B cell (primary cell): ENCODE data around the gene PAK2. TPM values are rescaled to one million over a fixed set of nuclear protein-coding genes. Genes with fewer than 3 reads are reported as not detected.
"Not testable (repeated sequence)": the region's sequence is repeated elsewhere in the genome, so short reads cannot be mapped to it uniquely, and the experiment has no call there.

Experiments
- ATAC-seq: fragments of 200-7000 bp; cut with Tn5 transposase; one replicate; pipeline ENCODE4 v1.10.0; 2021; ENCODE audit warnings: low read depth, mild to moderate bottlenecking, moderate number of reproducible peaks, moderate library complexity
- CTCF ChIA-PET: fragments of 350-600 bp; sonication (Branson Sonifier 250); formaldehyde crosslinking; loops from one replicate; lab custom pipeline; 2021; ENCODE audit warnings: antibody characterized with exemption, inconsistent platforms; lab: Charles Lee
- POLR2A ChIA-PET: fragments of 350-600 bp; sonication (Branson Sonifier 250); formaldehyde crosslinking; loops from one replicate; lab custom pipeline; 2021; ENCODE audit warnings: antibody characterized with exemption; lab: Charles Lee
- DNase-seq: peaks from one replicate; pipeline ENCODE4 v3.0.0; 2013
- H2AFZ ChIP-seq: 2 replicates; pipeline ENCODE4 v1.6.1; 2012; ENCODE audit warnings: mild to moderate bottlenecking, low read depth, low read length; ENCODE audit not compliant: insufficient read depth, poor library complexity, severe bottlenecking
- H3K27ac ChIP-seq, 2 donors: 1 replicate in 1 of 2; 2 replicates in 1 of 2; pipeline ENCODE4 v1.5.1; 2012 to 2013; ENCODE audit warnings: low read length in 2 of 2, mild to moderate bottlenecking in 2 of 2, moderate library complexity in 1 of 2
- H3K27me3 ChIP-seq, 4 experiments: fragments of 200-600 bp in 1 of 4; sonication (generic) in 1 of 4; replicated peaks in 1 of 4; 1 replicate in 2 of 4; 2 replicates in 2 of 4; pipeline versions ENCODE4 v1.6.1 to v1.7.0; 2013 to 2016; ENCODE audit warnings: low read length in 3 of 4, mild to moderate bottlenecking in 2 of 4, mixed read lengths in 1 of 4, moderate library complexity in 1 of 4; ENCODE audit not compliant: insufficient read depth in 4 of 4, control insufficient read depth in 3 of 4; ENCODE audit errors: control extremely low read depth in 1 of 4
- H3K36me3 ChIP-seq, 2 experiments: replicated peaks in 1 of 2; 1 replicate in 1 of 2; 2 replicates in 1 of 2; pipeline versions ENCODE4 v1.6.1 to v1.7.1; 2013; ENCODE audit warnings: low read length in 1 of 2; ENCODE audit not compliant: insufficient read depth in 2 of 2, control insufficient read depth in 1 of 2; ENCODE audit errors: control extremely low read depth in 1 of 2, extremely low read depth in 1 of 2
- H3K4me1 ChIP-seq, 2 donors: fragments of 200-600 bp in 1 of 2; sonication (generic) in 1 of 2; 1 replicate in 1 of 2; 2 replicates in 1 of 2; pipeline versions ENCODE4 v1.5.1 to v1.6.1; 2013 to 2017; ENCODE audit warnings: low read length in 2 of 2; ENCODE audit not compliant: control insufficient read depth in 2 of 2, insufficient read depth in 2 of 2
- H3K4me2 ChIP-seq: replicated peaks from 2 replicates; pipeline ENCODE3; 2012; ENCODE audit warnings: mild to moderate bottlenecking, low read depth, low read length; ENCODE audit not compliant: poor library complexity, severe bottlenecking
- H3K4me3 ChIP-seq, 5 experiments: fragments of 200-600 bp in 1 of 5; sonication (generic) in 1 of 5; 1 replicate in 3 of 5; 2 replicates in 2 of 5; pipeline versions ENCODE4 v1.5.1 to v1.7.0; 2011 to 2016; ENCODE audit warnings: low read length in 4 of 5, mild to moderate bottlenecking in 4 of 5, low read depth in 2 of 5, control low read depth in 1 of 5, moderate library complexity in 1 of 5; ENCODE audit not compliant: insufficient read depth in 1 of 5; ENCODE audit errors: control extremely low read depth in 1 of 5, extremely low read depth in 1 of 5
- H3K79me2 ChIP-seq: fragments of 200-600 bp; sonication (generic); one replicate; pipeline ENCODE4 v1.6.0; 2016; ENCODE audit warnings: low read length; ENCODE audit not compliant: control insufficient read depth, insufficient read depth
- H3K9ac ChIP-seq: fragments of 200-600 bp; sonication (generic); 2 replicates; pipeline ENCODE4 v1.6.1; 2017; ENCODE audit warnings: mild to moderate bottlenecking, low read length, moderate library complexity
- H3K9me3 ChIP-seq, 3 donors: one replicate each; pipeline versions ENCODE4 v1.6.1 to v1.7.1; 2013; ENCODE audit warnings: low read length in 2 of 3; ENCODE audit not compliant: control insufficient read depth in 2 of 3, insufficient read depth in 1 of 3; ENCODE audit errors: control extremely low read depth in 1 of 3
- H4K20me1 ChIP-seq: 2 replicates; pipeline ENCODE4 v1.6.0; 2012; ENCODE audit warnings: mild to moderate bottlenecking, low read length; ENCODE audit not compliant: insufficient read depth, control insufficient read depth, poor library complexity, severe bottlenecking
- H3K27ac Mint-ChIP-seq: one replicate; pipeline ENCODE4 v1.8.0; 2021; ENCODE audit warnings: mixed read lengths
- H3K27me3 Mint-ChIP-seq: one replicate; pipeline ENCODE4 v1.8.0; 2021; ENCODE audit warnings: mixed read lengths
- H3K4me1 Mint-ChIP-seq: one replicate; pipeline ENCODE4 v1.8.0; 2021; ENCODE audit warnings: mixed read lengths
- H3K4me3 Mint-ChIP-seq: one replicate; pipeline ENCODE4 v1.8.0; 2021; ENCODE audit warnings: mixed read lengths
- H3K9me3 Mint-ChIP-seq: one replicate; pipeline ENCODE4 v1.8.0; 2022; ENCODE audit warnings: mixed read lengths; ENCODE audit not compliant: insufficient read depth
- CTCF ChIP-seq: fragments of 200-600 bp; IDR thresholded peaks from one replicate; pipeline ENCODE4 v1.8.0; 2022; ENCODE audit warnings: antibody characterized with exemption, mild to moderate bottlenecking
- EZH2 ChIP-seq: IDR thresholded peaks from 2 replicates; pipeline ENCODE4 v1.6.1; 2012; ENCODE audit warnings: borderline replicate concordance, low read depth, mild to moderate bottlenecking, moderate library complexity, low read length; ENCODE audit not compliant: insufficient read depth, poor library complexity, severe bottlenecking
- WGBS: methylation state at CpG from one replicate; pipeline ENCODE4 v1.1.5; 2013; ENCODE audit warnings: missing lambda C conversion rate; ENCODE audit not compliant: insufficient coverage; 5-methylcytosine and 5-hydroxymethylcytosine counted together
- intact Hi-C: fragments of 100-400 bp; cut with micrococcal nuclease; formaldehyde crosslinking; loops from one replicate; pipeline ENCODE4 v1.10.0; 2022
- polyA plus RNA-seq: library from polyadenylated mRNA; depleted of rRNA; stranded (reverse); fragments of >200 nt; gene quantifications from 2 replicates; pipeline ENCODE4 v1.2.3, GENCODE V29; 2012
- total RNA-seq, 2 donors: library from RNA; stranded (reverse); fragments of 120-200 nt in 1 of 2; gene quantifications; 1 replicate in 1 of 2; 2 replicates in 1 of 2; pipeline versions ENCODE4 v1.2.3 to v1.2.4, GENCODE V29; 2013 to 2022

PAK2 gene
- total and polyA plus RNA-seq, 2 donors (not counting 1 experiment from before 2014, with no cell fraction given): 16.4 to 81.7 TPM

- no peak overlapping the region for H3K27ac Mint-ChIP-seq
- intact Hi-C loops: loop anchor here (1.0 to 10.0 kb wide), 3 partner anchors 29 to 233 kb away; partner anchors contain the start of gene SENP5
- CTCF ChIA-PET: interaction anchor here (0.7 to 3.7 kb wide), 16 partner anchors 9 to 349 kb away, joined by 3 to 66 read pairs (median 4); partner anchors contain the start of genes NCBP2, PIGZ and SENP5
- no peaks in the 10 kb centered on the region for H3K27me3 Mint-ChIP-seq
- Histone ChIP-seq H3K4me3 (no peak overlapping the region), H3K4me1 (peaks cover 0 to 2% of the 10 kb centered on the region in 2 donors), H3K27ac (no peak overlapping the region), H3K9ac (no peak overlapping the region), H3K4me2 (no peak overlapping the region), H3K79me2 (no peaks in the 10 kb centered on the region), H3K36me3 (no peaks in the 10 kb centered on the region), H4K20me1 (no peaks in the 10 kb centered on the region), H3K9me3 (no peaks in the 10 kb centered on the region), H2AFZ (peak overlapping the region; percentile 23), H3K27me3 (no peaks in the 10 kb centered on the region)
- POLR2A ChIA-PET: interaction anchor here (0.9 to 1.2 kb wide), 2 partner anchors 104 to 132 kb away, joined by 4 to 5 read pairs; no protein-coding TSS in a partner anchor
- TF ChIP-seq EZH2 (no peak), CTCF (peak; percentile 93)
- H3K4me3 Mint-ChIP-seq: no peak overlapping the region
- ATAC-seq: peak; percentile 90
- WGBS: 53% methylated on average over 3 of the region's 3 CpGs
- peak; percentile 81 for DNase-seq
- no peaks in the 10 kb centered on the region for H3K4me1 Mint-ChIP-seq
- no peaks in the 10 kb centered on the region for H3K9me3 Mint-ChIP-seq
These were observed 98.3 kb downstream of the PAK2 start for GRCh38 chr3:196837819-196838420.

GRCh38 chr3:196839351-196839750 lies 99.7 kb downstream of the PAK2 start:
- H3K27me3 Mint-ChIP-seq, H3K9ac ChIP-seq, DNase-seq, H3K79me2 ChIP-seq, H3K4me1 ChIP-seq, H2AFZ ChIP-seq, H3K4me3 ChIP-seq, H3K36me3 ChIP-seq, H3K9me3 Mint-ChIP-seq, H3K27ac ChIP-seq, H3K4me3 Mint-ChIP-seq, POLR2A ChIA-PET, H3K27me3 ChIP-seq, H4K20me1 ChIP-seq, ATAC-seq, H3K4me2 ChIP-seq, H3K27ac Mint-ChIP-seq, H3K9me3 ChIP-seq, H3K4me1 Mint-ChIP-seq: not testable (repeated sequence)
- intact Hi-C loops: loop anchor here (10.0 kb wide), 1 partner anchor 235 kb away; no protein-coding TSS in a partner anchor
- WGBS: 100% methylated on average over 1 of the region's 6 CpGs
- CTCF ChIA-PET: interaction anchor here (0.6 to 3.7 kb wide), 4 partner anchors 13 to 131 kb away, joined by 3 to 66 read pairs (median 12); partner anchors contain the start of genes NCBP2 and PIGZ
